ENCODE data around the gene SALL3.

- no peak for TF ChIP-seq POLR2A (IDR thresholded peaks at IDR 0.05)
- TF ChIP-seq, protein P1, sequence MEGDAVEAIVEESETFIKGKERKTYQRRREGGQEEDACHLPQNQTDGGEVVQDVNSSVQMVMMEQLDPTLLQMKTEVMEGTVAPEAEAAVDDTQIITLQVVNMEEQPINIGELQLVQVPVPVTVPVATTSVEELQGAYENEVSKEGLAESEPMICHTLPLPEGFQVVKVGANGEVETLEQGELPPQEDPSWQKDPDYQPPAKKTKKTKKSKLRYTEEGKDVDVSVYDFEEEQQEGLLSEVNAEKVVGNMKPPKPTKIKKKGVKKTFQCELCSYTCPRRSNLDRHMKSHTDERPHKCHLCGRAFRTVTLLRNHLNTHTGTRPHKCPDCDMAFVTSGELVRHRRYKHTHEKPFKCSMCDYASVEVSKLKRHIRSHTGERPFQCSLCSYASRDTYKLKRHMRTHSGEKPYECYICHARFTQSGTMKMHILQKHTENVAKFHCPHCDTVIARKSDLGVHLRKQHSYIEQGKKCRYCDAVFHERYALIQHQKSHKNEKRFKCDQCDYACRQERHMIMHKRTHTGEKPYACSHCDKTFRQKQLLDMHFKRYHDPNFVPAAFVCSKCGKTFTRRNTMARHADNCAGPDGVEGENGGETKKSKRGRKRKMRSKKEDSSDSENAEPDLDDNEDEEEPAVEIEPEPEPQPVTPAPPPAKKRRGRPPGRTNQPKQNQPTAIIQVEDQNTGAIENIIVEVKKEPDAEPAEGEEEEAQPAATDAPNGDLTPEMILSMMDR (IDR thresholded peaks at IDR 0.05) = no peak
These were observed 66.9 kb downstream of the SALL3 start for GRCh38 chr18:79046522-79046921.
